HPDE6-E6E7 (cell line): ENCODE results near the gene DDR2.
"Not testable (repeated sequence)": the region's sequence is repeated elsewhere in the genome, so short reads cannot be mapped to it uniquely, and the experiment has no call there.

Source experiments
- DNase-seq: peaks from one replicate; pipeline ENCODE4 v3.0.0; 2011; ENCODE audit warnings: missing footprints; ENCODE audit errors: extremely low spot score

DDR2 gene

GRCh38 chr1:162772571-162773154 lies 140.4 kb downstream of the DDR2 start:
- DNase-seq: no peak

- no peak for DNase-seq
Observed at GRCh38 chr1:162774007-162774406, 141.7 kb downstream of the DDR2 start.

- no peak for DNase-seq
Observed at GRCh38 chr1:162779043-162779442, 146.8 kb downstream of the DDR2 start.

GRCh38 chr1:162782671-162783070 lies 150.4 kb downstream of the DDR2 start:
- no peak for DNase-seq

GRCh38 chr1:162784926-162785325 lies 152.7 kb downstream of the DDR2 start:
- DNase-seq: not testable (repeated sequence)

GRCh38 chr1:162788783-162789182 lies 156.5 kb downstream of the DDR2 start:
- DNase-seq: not testable (repeated sequence)

GRCh38 chr1:162790303-162790984 lies 158.2 kb downstream of the DDR2 start, which contains the start of gene HSD17B7:
HSD17B7 (plus strand) TSS chr1:162790702; CDS start chr1:162790801, 99 bp downstream.
- DNase-seq: not testable (repeated sequence)

- DNase-seq: not testable (repeated sequence)
Observed at GRCh38 chr1:162790985-162791357, 158.7 kb downstream of the DDR2 start.

GRCh38 chr1:162794284-162794683 lies 162.0 kb downstream of the DDR2 start:
- DNase-seq: not testable (repeated sequence)

- not testable (repeated sequence) for DNase-seq
Observed at GRCh38 chr1:162796617-162797279, 164.5 kb downstream of the DDR2 start.

- DNase-seq: peak; percentile 14
Observed at GRCh38 chr1:162799995-162800830, 167.9 kb downstream of the DDR2 start.

GRCh38 chr1:162807503-162807902 lies 175.2 kb downstream of the DDR2 start:
- DNase-seq: not testable (repeated sequence)

GRCh38 chr1:162812357-162812756 lies 180.1 kb downstream of the DDR2 start:
- not testable (repeated sequence) for DNase-seq

- not testable (repeated sequence) for DNase-seq
Observed at GRCh38 chr1:162818136-162818535, 185.9 kb downstream of the DDR2 start.

- DNase-seq: not testable (repeated sequence)
Observed at GRCh38 chr1:162818666-162819065, 186.4 kb downstream of the DDR2 start.

GRCh38 chr1:162822391-162823200 lies 190.3 kb downstream of the DDR2 start:
- DNase-seq: no peak

GRCh38 chr1:162823231-162823630 lies 191.0 kb downstream of the DDR2 start:
- no peak for DNase-seq

GRCh38 chr1:162823771-162824525 lies 191.7 kb downstream of the DDR2 start:
- no peak for DNase-seq

GRCh38 chr1:162829268-162829667 lies 197.0 kb downstream of the DDR2 start:
- no peak for DNase-seq

GRCh38 chr1:162832470-162832869 lies 200.2 kb downstream of the DDR2 start:
- DNase-seq: no peak
